Measurements from ENCODE around the gene NCKAP5L.

GRCh38 chr12:49766115-49766455 is 62.1 kb downstream of the NCKAP5L start:
- TF ChIP-seq SIRT6 (IDR thresholded peaks at IDR 0.05; ENCODE audit: low read length) (no peak), CTCF (IDR thresholded peaks at IDR 0.05; ENCODE audit: control extremely low read depth in 1 of 3, insufficient read depth in 1 of 3, low read depth in 1 of 3, low read length in 3 of 3) (no peak), POLR2A (IDR thresholded peaks at IDR 0.05; ENCODE audit: control extremely low read depth in 1 of 2, low read depth in 2 of 2, low read length in 2 of 2) (no peak), GABPA (IDR thresholded peaks at IDR 0.05; ENCODE audit: borderline replicate concordance, insufficient read depth, low read length) (no peak), POLR2AphosphoS5 (IDR thresholded peaks at IDR 0.05; ENCODE audit: low read depth, low read length) (no peak), SP4 (IDR thresholded peaks at IDR 0.05; ENCODE audit: low read length) (no peak), CEBPB (IDR thresholded peaks at IDR 0.05; ENCODE audit: low read depth, low read length) (no peak), EP300 (IDR thresholded peaks at IDR 0.05; ENCODE audit: borderline replicate concordance in 1 of 2, low read depth in 2 of 2, low read length in 2 of 2) (no peak)
- TF ChIP-seq, protein P1, sequence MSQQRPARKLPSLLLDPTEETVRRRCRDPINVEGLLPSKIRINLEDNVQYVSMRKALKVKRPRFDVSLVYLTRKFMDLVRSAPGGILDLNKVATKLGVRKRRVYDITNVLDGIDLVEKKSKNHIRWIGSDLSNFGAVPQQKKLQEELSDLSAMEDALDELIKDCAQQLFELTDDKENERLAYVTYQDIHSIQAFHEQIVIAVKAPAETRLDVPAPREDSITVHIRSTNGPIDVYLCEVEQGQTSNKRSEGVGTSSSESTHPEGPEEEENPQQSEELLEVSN (IDR thresholded peaks at IDR 0.05): no peak
- TF ChIP-seq, protein P2, sequence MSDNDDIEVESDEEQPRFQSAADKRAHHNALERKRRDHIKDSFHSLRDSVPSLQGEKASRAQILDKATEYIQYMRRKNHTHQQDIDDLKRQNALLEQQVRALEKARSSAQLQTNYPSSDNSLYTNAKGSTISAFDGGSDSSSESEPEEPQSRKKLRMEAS (IDR thresholded peaks at IDR 0.05): no peak

All from H1 (cell line).